GM21737 (cell line): Measurements from ENCODE around the gene SMOC1.

Source experiments
- ATAC-seq: cut with Tn5 transposase; IDR thresholded peaks from one replicate; pipeline ENCODE4 v1.9.1; 2021; ENCODE audit warnings: mild to moderate bottlenecking, moderate library complexity; ENCODE audit not compliant: unreplicated experiment

The SMOC1 gene

DNA sequence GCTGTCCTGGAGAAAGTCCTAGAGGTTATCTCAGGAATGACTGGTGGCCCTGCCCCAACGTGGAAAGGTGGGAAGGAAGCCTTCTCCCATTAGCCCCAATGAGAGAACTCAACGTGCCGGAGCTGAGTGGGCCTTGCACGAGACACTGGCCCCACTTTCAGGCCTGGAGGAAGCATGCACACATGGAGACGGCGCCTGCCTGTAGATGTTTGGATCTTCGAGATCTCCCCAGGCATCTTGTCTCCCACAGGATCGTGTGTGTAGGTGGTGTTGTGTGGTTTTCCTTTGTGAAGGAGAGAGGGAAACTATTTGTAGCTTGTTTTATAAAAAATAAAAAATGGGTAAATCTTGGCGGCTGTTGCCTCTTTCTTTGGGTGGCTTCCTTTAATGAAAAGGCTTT, 152.8 kb downstream of the SMOC1 start:
- ATAC-seq: no peak

DNA sequence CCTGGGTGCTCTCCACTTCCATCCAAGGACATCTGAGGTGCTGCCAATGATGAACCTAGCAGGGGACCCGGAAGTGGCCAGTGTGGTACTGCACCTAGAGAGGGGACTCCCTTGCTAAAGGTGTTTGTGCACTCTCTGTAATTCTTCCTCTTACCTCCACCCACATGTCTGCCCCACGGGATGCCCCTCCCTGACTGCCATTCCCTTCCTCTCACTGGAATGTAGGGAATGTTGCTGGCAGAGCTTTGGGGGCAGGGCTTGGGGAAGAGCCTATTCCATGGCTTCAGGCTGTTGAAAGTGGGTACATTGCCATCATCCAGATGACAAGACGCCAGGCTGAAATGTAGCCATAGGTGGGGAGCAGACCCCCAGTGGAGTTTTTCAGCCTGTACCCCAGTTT, 153.2 kb downstream of the SMOC1 start:
- ATAC-seq: no peak

DNA sequence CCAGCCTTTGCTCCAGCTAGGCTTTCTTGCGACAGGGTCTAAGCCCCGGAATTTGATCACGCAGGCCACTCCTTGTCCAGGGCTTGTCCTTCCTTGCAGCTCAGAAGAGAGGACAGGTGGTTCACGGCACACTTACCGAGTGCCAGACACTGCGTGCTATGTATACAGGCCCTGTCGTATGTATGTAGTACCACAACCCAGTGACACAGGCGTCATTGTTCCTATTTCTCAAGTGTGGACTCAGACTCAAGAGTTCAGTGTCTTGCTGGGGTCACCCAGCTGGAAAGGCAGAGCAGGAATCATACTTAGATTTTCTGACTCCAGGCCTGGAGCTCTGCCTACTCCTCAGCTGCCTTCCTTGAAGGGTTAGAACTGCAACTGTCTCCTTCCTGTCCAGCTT, 153.9 kb downstream of the SMOC1 start:
- ATAC-seq: no peak

DNA sequence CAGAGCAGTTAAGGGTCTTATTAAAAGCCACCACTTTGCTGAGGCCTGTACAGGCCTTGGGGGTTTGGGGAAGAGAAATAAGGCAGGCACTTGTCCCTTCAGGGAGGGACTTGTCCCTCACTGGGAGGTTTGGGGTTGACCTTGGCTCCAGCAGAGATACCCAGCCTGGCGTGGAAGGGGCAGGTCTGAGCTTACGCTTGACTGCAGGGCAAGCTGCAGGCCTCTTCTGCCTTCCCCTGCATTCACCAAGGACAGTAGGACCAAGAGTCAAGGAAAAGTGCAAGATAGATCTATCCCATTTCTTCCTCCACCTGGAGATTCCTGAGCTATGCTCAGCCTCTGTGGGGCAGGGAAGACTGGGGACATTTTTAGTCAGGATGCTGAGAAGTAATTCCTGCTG, 154.3 kb downstream of the SMOC1 start:
- no peak for ATAC-seq

DNA sequence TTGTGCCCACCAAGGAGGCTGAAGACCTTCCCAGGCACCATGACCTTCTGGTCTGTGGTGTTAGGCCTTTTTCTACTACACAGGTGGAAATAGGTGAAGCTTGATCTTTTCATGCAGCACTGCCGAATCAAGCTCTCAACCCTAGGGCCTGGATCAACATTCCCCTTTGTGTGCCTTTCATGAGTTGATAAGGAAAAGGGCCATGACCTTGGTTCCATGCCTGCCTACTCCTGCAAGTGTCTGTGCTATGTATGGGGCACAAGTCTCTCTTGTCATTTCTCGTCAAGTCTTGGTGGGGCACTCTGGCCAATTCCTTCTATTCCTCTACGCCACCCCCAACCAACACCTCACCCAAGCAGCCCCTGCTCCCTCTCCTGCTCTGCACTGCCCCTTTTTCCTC, 155.0 kb downstream of the SMOC1 start:
- ATAC-seq: no peak

DNA sequence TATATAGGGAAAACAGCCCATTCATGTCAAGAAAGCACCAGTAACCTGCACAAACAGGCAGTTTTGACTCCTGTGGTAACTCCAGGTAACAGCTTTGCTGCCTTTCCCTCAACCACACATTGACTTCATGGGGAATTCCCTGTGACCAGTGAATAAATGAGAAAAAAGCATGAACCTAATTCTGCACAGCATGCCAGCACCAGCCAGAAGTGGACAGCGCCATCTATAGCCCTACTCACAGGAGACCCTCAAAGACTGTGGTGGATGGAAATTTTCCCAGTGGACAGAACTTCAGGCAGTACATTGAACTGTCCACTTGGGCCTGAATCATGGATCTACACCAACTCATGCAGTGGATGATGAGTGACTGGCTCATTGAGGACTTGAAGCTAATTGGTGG, 157.4 kb downstream of the SMOC1 start:
- no peak for ATAC-seq

DNA sequence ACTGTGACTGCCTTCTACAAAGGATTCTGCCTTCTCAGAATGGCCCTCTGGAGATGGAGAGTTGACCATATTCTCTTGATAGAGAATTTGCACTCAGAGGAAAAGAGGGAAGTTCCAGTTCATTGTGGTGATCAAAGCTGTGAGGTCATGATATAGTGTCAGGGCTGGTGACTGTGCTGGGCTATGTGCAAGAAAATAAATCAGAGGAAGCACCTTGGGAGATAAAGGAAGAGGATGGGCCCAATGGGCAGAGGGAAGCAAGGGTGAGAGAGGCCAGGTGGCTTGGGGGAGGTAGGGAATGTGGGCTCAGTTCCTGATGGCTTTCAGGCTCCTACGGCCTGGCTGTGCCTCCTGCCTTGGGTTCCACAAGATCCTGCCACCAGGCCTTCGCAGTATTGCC, 163.8 kb downstream of the SMOC1 start:
- ATAC-seq: no peak

DNA sequence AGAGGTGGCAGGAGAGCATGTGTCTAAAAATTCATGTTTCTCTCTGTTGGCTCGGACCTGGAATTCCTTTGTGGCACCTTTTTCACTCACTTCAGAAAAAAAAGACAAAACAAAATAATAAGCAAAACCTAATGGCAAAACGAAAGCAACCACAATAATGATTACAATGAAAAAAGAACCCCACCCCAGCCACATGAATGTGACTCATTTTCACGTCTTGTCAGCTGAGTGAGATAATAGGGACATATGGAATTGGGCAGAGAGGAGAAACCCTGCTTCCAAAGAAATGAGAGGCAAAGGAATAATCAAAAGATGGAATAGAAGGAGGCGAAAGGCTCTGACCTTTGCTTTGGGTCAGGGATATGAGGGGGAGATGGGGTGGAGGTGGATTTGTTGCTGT, 166.1 kb downstream of the SMOC1 start:
- ATAC-seq: no peak

DNA sequence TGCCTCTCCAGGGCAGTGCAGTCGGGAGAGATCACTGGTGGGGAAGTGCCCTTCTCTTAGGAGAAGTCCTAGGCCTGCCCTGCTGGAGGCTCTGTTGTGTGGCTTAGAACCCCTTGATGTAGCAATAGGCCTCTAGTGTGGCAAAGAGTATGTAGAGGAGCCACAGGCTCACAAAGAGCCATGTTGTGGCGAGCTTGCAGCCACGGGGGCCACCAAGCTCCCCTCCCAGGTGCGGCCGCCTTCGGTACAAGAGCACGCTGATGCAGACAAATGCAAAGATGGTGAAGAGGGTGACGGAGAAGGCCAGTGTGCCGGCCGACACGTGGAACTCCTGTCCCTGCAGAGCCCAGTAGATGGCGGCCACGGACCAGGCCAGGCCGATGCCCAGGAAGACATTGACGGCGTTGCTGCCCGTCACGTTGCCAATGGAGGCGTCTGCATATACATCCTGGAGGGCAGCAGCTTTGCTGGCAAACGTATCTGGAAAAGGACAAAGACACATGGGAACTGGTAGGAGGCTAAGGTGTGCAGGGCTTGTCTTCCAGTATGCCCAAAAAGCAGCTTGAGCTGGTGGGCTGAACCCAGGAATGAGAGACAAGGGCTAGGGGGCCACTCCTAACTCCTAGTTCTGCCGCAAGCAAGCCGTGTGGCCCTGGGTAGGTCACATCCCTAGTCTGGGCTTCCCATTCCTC, 166.8 kb downstream of the SMOC1 start:
- ATAC-seq: no peak

DNA sequence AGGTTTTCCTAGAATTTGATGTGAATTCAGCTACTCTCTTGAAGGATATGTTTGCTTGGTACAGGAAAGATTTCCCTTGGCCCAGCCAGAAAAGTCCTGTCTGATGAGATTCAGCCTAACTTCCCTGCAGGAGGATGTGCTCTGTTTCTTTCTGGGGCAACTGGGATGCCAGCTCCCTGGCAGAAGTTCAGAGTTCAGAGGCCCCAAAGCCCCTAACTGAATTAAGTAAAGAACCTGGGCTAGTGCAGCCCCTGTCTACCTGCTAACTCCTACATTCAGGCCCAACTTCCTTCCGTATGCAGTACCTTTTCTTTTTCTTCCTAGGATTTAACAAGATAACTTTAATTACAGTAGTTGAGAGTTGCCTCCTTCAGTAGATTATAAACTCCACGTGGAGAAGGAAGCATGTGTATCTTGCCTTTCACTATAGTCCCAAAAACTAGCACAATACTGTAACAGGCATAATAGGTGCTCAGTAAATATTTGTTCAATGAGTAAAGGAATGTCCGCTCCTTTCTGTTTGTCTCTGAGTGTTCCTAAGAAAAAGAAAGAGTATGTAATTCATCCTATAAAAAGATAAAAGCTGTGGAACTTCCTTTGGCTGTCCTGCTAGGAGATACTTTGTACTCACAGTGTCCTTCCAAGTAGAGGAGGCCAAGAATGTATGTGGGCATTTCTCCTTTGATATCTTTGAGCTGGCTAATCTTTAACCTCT, 168.5 kb downstream of the SMOC1 start:
- no peak for ATAC-seq

DNA sequence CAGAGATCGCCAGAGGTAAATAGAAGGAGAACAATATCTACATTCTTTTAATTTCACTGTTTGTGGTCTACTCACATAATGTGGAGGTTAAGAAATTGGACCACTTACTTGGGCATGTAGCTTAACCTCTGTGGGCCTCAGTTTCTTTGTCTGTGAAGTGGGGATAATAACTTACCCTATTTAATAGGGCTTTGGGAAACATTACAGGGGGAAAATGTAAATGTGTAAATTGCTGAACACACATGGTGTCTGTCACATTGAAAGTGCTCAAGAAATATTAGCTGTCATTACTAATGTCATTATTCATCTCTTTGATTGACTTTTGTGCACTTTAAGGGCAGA, 169.1 kb downstream of the SMOC1 start:
- ATAC-seq: no peak

DNA sequence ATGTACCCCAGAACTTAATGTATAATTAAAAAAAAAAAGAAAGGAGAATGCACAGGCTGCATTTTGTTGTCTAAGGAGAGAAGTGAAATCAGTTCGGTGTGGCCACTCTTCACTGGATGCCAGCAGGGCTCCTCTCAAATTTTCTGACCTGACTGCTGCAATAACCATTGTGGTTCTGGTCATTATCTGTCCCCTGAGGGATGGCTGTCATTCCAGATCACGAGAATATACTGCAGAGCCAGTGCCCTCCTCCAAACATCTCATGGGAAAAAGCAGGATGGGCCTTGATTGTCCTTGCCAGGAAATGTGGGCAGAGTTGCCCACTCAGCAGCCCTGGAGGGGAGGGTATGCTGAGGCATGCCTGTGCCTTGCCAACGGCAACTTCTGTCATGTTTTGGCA, 170.4 kb downstream of the SMOC1 start:
- ATAC-seq: no peak

DNA sequence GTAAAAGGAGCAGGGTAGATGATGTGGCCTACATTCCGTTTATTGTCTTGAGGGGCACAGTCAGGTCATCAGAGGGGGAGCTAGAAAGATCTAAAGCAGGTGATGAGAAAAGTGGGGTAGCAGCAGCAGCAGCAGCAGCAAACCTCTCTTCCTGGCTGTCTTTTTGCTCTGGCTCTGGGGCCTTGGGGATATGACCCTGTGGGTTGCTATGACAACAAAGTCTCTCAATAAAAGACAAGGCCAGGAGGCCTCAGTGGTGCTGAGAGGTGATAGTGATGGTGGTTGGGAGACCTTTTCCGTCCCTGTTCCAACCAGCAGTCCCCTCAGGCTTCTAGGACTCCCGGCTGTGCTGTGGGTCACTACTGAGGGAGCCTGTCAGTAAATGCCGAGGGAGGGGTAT, 170.9 kb downstream of the SMOC1 start:
- no peak for ATAC-seq

DNA sequence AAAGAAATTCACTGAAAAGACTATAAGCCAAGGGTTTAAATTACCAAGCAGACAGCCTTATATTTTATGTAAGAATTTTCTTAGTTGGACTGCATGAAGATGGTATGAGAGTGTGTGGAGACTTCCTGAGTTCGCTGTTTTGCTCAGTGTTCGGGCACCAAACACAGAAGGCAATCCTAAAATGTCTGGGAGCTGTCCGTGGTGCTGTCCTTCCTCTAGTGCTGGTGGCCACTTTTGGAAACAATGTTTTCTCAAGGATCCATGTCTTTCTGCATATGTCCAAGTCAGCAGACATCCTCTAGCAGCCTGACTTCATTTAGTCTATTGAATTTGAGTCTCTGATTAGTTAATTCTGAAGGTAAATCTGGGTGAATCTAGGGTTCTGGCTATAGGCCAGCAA, 173.8 kb downstream of the SMOC1 start:
- ATAC-seq: no peak

DNA sequence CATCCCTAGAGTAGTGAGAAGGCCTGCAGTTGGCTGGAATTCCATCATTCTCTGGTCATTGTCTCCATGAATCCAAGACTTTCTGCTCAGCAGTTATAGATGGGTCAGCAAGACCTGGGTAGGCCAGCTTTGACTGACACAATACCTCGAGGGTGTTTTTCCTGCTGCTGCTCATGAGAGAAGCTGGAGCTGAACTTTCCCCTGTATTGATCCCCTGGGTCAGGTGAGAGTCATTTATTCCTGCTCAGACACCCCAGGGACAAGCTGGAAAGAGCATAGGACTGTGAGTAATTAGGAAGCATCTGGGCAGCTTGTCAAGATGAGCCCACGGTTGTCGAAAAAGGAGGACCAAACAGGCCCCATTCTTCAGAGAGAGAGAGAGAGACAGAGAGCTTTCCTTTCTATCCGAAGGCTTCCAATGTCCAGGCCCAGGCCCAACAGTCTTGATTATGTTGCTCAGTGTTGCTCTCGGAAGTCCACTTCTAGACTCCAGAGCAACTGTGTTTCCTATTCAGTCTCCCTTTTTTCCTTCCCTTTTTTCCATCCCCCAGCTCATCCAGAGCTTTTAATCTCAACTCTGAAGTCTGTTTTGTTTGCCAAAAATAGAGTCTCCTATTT, 178.4 kb downstream of the SMOC1 start:
- ATAC-seq: no peak

DNA sequence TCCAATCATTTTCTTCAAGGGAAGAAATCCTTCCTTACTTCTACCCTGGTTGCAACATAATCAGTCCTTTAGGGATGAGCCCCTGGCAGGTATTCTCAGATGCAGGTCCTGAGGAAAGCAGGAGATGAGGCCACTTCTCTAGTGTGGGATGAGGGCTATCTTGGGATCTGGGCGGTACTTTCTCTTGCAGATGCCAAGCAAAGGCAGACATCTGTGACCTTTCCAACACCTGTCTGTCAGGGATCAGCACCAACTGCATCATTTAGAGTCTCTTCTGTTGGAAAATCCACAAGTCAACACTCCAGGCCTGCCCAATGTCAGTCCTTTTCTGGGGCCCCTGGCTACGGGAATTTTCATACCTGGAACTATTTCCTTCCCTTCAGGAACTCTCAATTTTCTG, 180.3 kb downstream of the SMOC1 start:
- ATAC-seq: no peak

DNA sequence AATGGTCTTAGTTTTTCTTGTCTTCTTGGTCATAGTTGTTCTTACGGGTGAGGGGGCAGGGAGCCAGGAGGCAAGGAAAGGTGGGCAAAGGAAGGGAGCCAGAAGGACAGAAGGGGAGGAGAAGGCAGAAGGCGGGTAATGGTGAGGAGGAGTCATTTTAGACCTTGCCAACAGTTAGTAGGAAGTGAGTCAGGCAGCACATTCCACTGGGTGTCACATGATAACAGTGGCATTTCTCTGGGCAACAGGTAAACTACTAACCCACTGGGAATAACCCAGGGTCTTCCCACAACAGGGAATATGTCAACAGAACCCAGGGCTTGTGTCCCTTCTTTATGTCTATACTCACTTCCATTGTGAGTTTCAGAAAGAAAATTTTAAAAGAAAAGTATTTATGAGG, 181.9 kb downstream of the SMOC1 start:
- no peak for ATAC-seq

DNA sequence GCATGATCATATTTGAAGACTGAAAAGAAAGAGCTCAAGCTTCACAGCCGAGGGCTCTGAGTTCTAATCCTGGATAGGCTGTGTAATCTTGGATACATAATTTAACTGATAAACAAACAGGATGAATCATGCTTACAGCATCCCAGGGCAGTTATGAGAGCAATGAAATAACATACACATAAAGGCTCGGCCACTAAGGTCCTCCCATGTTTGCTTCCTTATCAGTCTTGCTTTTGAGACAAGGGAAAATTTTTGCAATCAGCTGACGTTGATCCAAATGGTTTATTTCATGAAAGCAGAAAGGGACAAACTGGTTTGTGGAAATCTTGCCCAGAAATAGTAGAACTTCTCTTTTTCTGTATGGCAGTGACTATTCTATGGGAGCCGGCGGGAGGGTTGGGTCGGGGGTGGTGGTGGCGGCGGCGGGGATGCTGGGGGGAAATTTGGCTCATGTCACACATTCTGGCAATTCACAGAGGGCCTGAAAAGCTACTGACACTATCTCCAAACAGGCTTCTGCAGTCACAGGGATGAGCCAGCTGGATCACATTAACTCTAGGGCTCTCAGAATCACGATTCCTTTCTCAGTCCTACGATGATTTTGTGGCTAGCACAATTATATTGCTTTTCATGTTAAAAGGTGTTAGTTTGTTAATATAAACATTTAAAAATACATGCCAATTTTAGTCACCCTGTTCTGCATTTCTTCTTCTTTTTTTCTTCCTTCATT, 185.1 kb downstream of the SMOC1 start:
- ATAC-seq: no peak

DNA sequence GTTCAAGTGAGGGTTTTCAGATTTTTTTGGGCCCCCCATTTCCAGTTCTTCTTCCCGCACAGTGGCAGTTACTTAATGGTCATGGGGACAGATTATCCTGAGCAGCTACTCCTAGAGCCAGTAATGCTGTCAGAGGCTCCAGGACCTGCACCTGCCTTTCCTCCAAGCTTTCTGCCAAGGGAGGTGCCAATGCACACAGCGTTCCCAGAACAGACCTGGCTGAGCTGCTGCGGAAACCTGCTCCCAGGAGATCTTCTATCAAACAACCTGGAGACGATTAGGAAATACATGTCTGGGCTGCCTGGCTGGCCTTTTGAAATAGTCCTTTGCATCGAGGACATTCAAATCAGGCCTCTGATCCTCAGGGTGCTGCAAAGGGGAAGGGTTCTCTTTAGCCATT, 188.6 kb downstream of the SMOC1 start:
- ATAC-seq: no peak

DNA sequence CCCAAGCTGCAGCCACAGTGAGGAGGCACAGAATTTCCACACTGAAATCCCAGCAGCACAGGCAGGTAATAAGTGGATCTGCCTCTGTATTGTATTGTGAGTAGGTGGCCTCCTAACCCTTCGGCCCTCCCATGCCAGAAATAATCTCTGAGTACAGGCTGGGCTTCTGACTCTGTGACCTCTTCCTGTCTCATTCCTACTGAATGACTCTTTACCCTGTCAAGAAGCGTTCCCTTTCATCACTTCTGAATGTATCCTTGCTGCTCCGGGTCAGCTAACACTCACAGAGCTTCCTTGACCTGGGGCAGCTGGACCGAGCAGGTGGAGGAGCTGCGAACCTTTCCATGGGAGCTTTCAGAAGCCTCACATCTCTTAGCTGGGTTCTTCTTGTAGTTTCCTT, 190.0 kb downstream of the SMOC1 start:
- no peak for ATAC-seq

DNA sequence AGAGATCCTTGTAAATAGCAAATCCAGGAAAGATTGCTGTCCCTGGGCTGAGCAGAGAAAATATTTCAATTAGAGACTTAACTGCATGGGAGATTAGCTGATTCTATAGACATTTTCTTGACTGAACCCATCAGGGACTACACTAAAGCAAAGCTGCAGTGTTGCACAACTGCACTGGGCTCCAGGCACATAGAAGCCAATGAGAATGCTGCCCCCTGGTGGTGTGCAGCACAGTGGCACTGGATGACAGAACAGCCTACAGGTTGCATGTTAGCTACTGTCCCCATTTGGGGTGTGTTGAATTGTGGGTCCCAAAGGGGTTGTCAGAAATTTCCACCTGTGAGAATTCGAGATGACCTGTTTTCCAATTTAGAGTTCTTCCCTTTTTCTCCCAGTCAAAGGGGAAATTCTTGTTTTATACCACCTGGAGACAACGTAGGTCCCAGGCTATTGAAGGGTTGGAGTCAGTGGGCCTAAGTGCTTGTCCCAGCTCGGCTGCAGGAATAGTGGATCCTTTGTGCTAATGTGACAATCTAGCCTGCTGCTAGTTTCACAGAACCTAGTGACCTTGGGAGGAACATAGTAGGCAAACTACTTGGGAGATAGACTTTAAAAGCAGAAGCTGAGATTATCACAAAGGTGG, 194.8 kb downstream of the SMOC1 start:
- ATAC-seq: no peak
